GM19438 (cell line): Measurements from ENCODE around the gene GPC1.

Experiments used
- ATAC-seq: cut with Tn5 transposase; IDR thresholded peaks from one replicate; pipeline ENCODE4 v1.9.1; 2021; ENCODE audit warnings: low read depth; ENCODE audit not compliant: unreplicated experiment

Gene GPC1

GRCh38 chr2:240396623-240397541 lies 38.6 kb upstream of the GPC1 start:
- no peak for ATAC-seq

- no peak for ATAC-seq
Observed at GRCh38 chr2:240397542-240397916, 37.9 kb upstream of the GPC1 start.

- no peak for ATAC-seq
Observed at GRCh38 chr2:240397924-240398645, 37.4 kb upstream of the GPC1 start.

- no peak for ATAC-seq
Observed at GRCh38 chr2:240398661-240399267, 36.7 kb upstream of the GPC1 start.

GRCh38 chr2:240399419-240400324 lies 35.8 kb upstream of the GPC1 start:
- ATAC-seq: no peak

- no peak for ATAC-seq
Observed at GRCh38 chr2:240400371-240401161, 34.9 kb upstream of the GPC1 start.

GRCh38 chr2:240401308-240401707 lies 34.2 kb upstream of the GPC1 start:
- ATAC-seq: no peak

GRCh38 chr2:240401781-240402551 lies 33.5 kb upstream of the GPC1 start:
- ATAC-seq: no peak

GRCh38 chr2:240402566-240403272 lies 32.7 kb upstream of the GPC1 start:
- ATAC-seq: no peak

- no peak for ATAC-seq
Observed at GRCh38 chr2:240403396-240404104, 31.9 kb upstream of the GPC1 start.

GRCh38 chr2:240404174-240404852 lies 31.1 kb upstream of the GPC1 start:
- no peak for ATAC-seq

- ATAC-seq: no peak
Observed at GRCh38 chr2:240405133-240405532, 30.3 kb upstream of the GPC1 start.

- no peak for ATAC-seq
Observed at GRCh38 chr2:240405684-240406313, 29.7 kb upstream of the GPC1 start.

- ATAC-seq: no peak
Observed at GRCh38 chr2:240407090-240407489, 28.4 kb upstream of the GPC1 start.

GRCh38 chr2:240410004-240410403 lies 25.5 kb upstream of the GPC1 start:
- no peak for ATAC-seq

GRCh38 chr2:240410808-240411207 lies 24.7 kb upstream of the GPC1 start:
- ATAC-seq: no peak
